GM18858 (cell line): Measurements from ENCODE around the gene CAPN2.
A peak's percentile ranks its signal among the peaks of the same experiment; 100 is the strongest.

Experiments
- ATAC-seq: cut with Tn5 transposase; IDR thresholded peaks from one replicate; pipeline ENCODE4 v1.9.1; 2021; ENCODE audit not compliant: unreplicated experiment

CAPN2 gene

GRCh38 chr1:223712194-223712849 lies at the start of gene CAPN2:
Gene CAPN2, plus strand, starts transcription at chr1:223712539. Its CDS starts 102 bp downstream, at chr1:223712641.
- peak; percentile 51 for ATAC-seq

DNA sequence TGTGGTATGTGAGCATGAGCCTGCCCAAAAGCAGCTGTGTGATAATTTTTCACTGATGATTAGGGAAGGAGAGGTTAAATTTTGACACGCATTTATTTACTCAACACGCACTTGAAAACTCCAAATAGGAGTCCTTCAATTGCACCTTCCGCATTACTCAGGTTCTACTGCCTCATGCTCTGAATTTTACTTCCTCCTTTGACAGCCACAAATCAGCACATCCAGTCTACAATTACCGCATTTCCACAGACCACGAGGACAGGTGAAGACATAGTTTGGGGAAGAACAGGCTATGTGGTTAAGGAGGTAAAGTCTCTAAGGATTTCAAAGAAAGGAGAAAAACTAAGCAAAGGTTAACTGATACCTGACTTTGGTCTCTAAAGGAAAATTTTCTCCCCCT lies 49.4 kb upstream of the CAPN2 start:
- ATAC-seq: no peak

- no peak for ATAC-seq
Observed at GRCh38 chr1:223664106-223664505, 48.2 kb upstream of the CAPN2 start.

- no peak for ATAC-seq
Observed at GRCh38 chr1:223665592-223666312, 46.6 kb upstream of the CAPN2 start, which contains the start of gene CAPN8. Gene CAPN8, minus strand, starts transcription at chr1:223665701. Its CDS starts 55 bp downstream, at chr1:223665646.

- no peak for ATAC-seq
Observed at GRCh38 chr1:223667484-223668182, 44.7 kb upstream of the CAPN2 start.

GRCh38 chr1:223669003-223669795 lies 43.1 kb upstream of the CAPN2 start:
- ATAC-seq: no peak

GRCh38 chr1:223670458-223671159 lies 41.7 kb upstream of the CAPN2 start:
- no peak for ATAC-seq

GRCh38 chr1:223674119-223674890 lies 38.0 kb upstream of the CAPN2 start:
- no peak for ATAC-seq

DNA sequence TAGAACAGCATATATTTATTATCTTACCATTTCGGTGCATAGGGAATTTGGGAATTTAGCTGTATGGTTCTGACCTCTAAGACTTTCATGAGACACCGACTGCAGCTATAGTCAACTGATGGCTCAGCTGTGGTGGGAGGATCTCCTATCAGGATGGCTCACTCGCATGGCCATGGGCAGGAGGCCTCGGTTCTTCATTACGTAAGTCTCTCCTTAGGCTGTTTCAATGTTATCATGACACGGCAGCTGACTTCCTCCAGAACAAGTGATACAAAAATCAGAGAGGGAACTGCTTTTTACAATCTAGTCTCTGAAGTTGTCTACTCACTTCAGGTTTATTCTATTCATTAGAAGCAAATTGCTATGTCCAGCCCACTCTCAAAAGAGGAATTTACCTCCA lies 33.5 kb upstream of the CAPN2 start:
- no peak for ATAC-seq

DNA sequence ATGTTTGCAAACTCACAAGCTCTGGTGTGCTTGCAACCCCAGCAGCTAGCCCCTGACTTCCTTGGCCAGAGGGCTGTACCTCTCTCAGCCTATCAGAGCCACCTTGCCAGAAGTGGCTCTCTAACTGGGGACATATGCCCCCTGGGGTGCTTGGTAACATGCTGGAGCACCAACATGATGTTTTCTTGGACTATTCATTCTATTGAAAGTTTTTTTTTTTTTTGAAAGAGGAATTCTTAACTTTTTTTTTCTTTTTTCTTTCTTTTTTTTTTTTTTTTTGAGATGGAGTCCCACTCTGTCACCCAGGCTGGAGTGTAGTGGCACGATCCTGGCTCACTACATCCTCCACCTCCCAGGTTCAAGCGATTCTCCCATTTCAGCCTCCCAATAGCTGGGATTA lies 32.2 kb upstream of the CAPN2 start:
- ATAC-seq: no peak

GRCh38 chr1:223682502-223682901 lies 29.8 kb upstream of the CAPN2 start:
- no peak for ATAC-seq

- ATAC-seq: no peak
Observed at GRCh38 chr1:223683586-223684487, 28.5 kb upstream of the CAPN2 start.

DNA sequence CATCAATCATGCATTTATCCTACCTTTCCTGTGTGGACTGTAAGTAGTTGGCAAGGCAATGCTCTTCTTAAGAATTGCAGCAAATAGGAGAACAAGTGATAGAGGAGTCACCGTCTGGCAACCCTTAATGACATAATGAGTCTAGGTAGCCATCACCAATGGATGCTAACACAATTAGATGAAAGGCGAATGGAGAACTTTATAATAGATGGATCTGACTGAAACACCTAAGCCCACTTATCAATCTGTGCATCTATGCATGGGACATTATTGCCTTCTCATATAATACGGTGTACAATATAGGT lies 27.9 kb upstream of the CAPN2 start:
- no peak for ATAC-seq

- ATAC-seq: no peak
Observed at GRCh38 chr1:223691121-223691520, 21.2 kb upstream of the CAPN2 start.

DNA sequence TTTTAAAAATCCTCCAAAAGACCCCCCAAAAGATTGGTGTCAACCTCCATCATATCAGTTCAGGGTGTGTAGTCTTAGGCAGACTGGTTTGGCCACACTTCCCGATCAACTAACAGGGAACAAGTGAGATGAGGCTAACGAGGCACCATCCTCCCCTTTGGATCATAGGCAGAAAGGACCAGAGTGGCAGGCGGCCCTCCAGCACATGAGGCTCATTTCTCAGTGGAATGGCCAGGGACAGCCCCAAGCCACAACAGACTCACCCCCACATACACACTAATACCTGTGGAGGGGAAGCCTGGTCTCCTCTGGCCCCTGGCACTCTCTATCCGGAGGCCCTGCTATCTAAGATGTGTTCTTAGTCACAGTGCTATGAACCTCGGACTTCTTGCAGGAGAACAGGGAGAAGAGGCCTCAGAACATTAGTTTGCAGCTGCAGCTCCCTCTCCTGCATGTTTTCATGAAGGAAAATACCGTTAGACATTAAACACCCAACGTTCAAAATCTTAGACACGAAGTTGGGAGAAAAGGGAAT lies 17.3 kb upstream of the CAPN2 start:
- ATAC-seq: no peak

DNA sequence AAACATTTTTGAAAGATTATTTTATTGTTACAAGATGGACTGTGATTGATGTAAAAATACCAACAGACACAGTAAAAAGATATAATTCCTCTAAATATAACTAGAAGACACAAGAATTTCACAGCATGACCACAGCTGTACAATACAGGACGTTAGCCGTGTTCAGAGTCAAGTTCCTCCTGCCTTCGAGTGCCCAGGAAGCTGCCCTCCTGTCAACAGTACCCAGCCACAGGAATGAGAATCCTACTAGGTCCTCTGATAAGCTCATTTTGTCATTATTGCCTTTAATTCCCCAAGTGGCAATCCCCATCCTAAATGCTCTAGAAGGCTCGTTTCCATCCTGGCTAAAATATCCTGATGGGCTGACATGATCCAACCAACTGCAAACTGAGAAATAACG lies 16.4 kb upstream of the CAPN2 start:
- no peak for ATAC-seq

DNA sequence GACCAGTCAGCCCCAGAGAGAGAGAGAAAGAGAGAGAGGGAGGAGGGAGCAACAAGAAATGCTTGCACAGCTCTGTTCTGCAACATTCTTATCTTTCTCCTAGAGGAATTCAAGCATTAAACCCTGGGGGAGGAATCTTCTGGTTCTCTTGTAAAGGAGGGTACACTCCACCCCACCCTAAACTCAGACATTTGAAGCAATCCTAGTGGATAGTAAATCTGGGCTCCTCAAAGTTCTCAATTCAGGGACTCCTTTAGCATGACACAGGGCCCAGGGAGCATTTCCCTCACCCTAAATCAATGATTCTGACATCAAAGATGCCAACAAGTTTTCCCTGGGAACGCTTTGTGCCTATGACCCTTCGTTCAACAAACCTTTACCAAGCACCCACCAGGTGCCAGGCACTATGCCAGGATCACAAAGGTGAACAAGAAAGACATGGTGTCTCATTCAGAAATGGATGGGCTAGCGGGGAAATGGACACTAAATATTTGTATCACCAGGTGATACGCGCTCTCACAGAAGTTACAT lies 11.9 kb upstream of the CAPN2 start:
- no peak for ATAC-seq

DNA sequence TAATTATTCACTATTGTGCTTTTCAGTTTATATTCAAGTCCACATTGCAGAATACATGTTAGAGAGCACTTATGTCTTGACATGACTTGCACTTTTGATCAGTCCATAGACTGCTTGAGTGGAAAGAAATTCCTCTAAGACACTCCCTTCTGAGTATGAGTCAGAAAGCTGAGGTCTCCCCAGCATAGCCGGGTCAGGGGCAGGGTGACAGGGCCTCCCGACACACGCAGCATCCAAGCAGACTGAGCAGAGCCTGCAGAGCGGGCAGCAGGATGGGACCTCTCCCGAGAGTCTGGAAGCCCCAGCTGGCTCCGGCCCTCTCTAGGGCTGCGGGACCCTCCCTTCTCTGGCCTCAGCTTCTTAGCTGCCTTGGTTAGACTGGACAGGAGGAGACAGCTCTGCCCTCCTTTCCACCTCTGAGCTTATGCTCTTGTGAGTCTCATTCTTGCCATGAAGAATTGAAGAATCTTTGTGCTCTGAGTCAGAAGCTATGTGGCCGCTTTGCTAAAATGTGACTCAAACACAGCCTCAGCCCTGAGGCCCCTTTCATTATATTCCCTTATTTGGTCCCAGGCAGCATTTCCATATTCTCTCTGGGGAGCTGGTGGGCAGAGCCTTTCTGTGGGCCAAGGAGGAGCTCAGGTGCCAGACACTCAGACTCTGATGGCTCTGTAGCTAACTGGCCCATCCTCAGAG lies 11.2 kb upstream of the CAPN2 start:
- no peak for ATAC-seq
